Measurements from ENCODE around the gene ANTXR1. TPM values are rescaled to one million over a fixed set of nuclear protein-coding genes. Genes with fewer than 3 reads are reported as not detected.

ANTXR1 gene
- total and polyA plus RNA-seq, 10 donors: 2.8 to 66.7 (median 36.9) TPM

- WGBS, 5 donors: 72 to 92% (median 74%) methylated on average over 2 of the region's 2 CpGs
Measured at GRCh38 chr2:69095305-69095704, 82.3 kb downstream of the ANTXR1 start.

GRCh38 chr2:69096326-69097095 lies 83.5 kb downstream of the ANTXR1 start:
- TF ChIP-seq POLR2AphosphoS5 (IDR thresholded peaks at IDR 0.05): no peak
- TF ChIP-seq, protein P1, sequence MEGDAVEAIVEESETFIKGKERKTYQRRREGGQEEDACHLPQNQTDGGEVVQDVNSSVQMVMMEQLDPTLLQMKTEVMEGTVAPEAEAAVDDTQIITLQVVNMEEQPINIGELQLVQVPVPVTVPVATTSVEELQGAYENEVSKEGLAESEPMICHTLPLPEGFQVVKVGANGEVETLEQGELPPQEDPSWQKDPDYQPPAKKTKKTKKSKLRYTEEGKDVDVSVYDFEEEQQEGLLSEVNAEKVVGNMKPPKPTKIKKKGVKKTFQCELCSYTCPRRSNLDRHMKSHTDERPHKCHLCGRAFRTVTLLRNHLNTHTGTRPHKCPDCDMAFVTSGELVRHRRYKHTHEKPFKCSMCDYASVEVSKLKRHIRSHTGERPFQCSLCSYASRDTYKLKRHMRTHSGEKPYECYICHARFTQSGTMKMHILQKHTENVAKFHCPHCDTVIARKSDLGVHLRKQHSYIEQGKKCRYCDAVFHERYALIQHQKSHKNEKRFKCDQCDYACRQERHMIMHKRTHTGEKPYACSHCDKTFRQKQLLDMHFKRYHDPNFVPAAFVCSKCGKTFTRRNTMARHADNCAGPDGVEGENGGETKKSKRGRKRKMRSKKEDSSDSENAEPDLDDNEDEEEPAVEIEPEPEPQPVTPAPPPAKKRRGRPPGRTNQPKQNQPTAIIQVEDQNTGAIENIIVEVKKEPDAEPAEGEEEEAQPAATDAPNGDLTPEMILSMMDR (IDR thresholded peaks at IDR 0.05 in 8 of 11, conservative IDR thresholded peaks at IDR 0.05 in 3 of 11): no peak
- no peak for TF ChIP-seq POLR2A (IDR thresholded peaks at IDR 0.05)
- no peaks in the 10 kb centered on the region for H3K36me3 ChIP-seq
- intact Hi-C loops (cut with DNase I; ENCODE audit: low total_unique reads): no loop called here
- no peaks in the 10 kb centered on the region for H3K9me3 ChIP-seq
- no peak for DNase-seq
- peaks cover 0 to 14% (median 4%) of the 10 kb centered on the region in 6 donors for H3K4me1 ChIP-seq
- H3K27me3 ChIP-seq (replicated peaks in 1 of 7): peaks cover 0 to 15% (median 0%) of the 10 kb centered on the region in 7 donors
- H3K4me3 ChIP-seq: no peak overlapping the region
- peak overlapping the region in 1 of 8 donors; percentile 0 for H3K27ac ChIP-seq
- 76 to 88% (median 82%) methylated on average over 2 of the region's 2 CpGs for whole genome bisulfite sequencing, 5 donors

More at GRCh38 chr2:69095305-69095704, 82.3 kb downstream of the ANTXR1 start:
- intact Hi-C loops (cut with DNase I; ENCODE audit: low total_unique reads): no loop called here
- Histone ChIP-seq H3K36me3 (no peaks in the 10 kb centered on the region), H3K4me3 (no peak overlapping the region), H3K27ac (no peak overlapping the region), H3K9me3 (no peaks in the 10 kb centered on the region), H3K4me1 (peaks cover 0 to 14% (median 4%) of the 10 kb centered on the region in 6 donors), H3K27me3 (replicated peaks in 1 of 7) (peaks cover 0 to 15% (median 0%) of the 10 kb centered on the region in 7 donors)
- DNase-seq: no peak
- TF ChIP-seq POLR2AphosphoS5 (IDR thresholded peaks at IDR 0.05): no peak
- TF ChIP-seq, protein P1 (IDR thresholded peaks at IDR 0.05 in 8 of 11, conservative IDR thresholded peaks at IDR 0.05 in 3 of 11): no peak
- no peak for TF ChIP-seq POLR2A (IDR thresholded peaks at IDR 0.05)

DNA sequence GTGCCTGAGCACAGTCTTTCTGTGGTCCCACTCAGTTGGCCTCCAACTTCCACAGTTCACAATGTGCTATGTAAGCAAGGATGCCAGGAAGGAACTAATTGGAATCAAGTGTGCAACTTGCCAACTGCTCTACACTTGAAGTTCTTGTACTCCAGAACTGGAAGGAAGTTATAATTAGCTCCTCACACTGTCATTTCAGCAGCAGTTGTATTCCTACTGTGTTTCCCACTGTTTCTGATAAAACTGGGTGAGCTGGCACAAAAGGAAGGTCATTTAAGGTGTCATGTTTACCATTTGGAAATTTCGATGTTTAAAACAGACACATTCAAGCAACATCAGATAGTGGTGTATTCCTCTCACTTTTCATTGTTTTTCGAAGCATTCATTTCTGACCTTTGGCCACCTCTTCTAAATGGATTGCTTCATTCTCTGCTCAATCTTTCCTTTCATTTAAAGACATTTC lies 84.2 kb downstream of the ANTXR1 start:
- no peaks in the 10 kb centered on the region for H3K36me3 ChIP-seq
- DNase-seq: no peak
- H3K27me3 ChIP-seq (replicated peaks in 1 of 7): peaks cover 0 to 15% (median 0%) of the 10 kb centered on the region in 7 donors
- TF ChIP-seq POLR2AphosphoS5 (IDR thresholded peaks at IDR 0.05) (no peak), POLR2A (IDR thresholded peaks at IDR 0.05) (no peak)
- TF ChIP-seq, protein P1 (IDR thresholded peaks at IDR 0.05 in 8 of 11, conservative IDR thresholded peaks at IDR 0.05 in 3 of 11): no peak
- no peak overlapping the region for H3K4me3 ChIP-seq
- no peaks in the 10 kb centered on the region for H3K9me3 ChIP-seq
- 31 to 61% (median 55%) methylated on average over 2 of the region's 2 CpGs for WGBS, 5 donors
- peak overlapping the region in 1 of 8 donors; percentile 15 for H3K27ac ChIP-seq
- peaks cover 0 to 14% (median 4%) of the 10 kb centered on the region in 6 donors for H3K4me1 ChIP-seq
- intact Hi-C loops (cut with DNase I; ENCODE audit: low total_unique reads): no loop called here

Measured in spleen (tissue), 11 donors.